Parathyroid adenoma (tissue), 2 donors: Measurements from ENCODE around the gene HDAC9.
"Not testable (repeated sequence)": the region's sequence is repeated elsewhere in the genome, so short reads cannot be mapped to it uniquely, and the experiment has no call there.

Experiments
- H2AFZ ChIP-seq: fragments of 300-600 bp; sonication (generic); one replicate; pipeline ENCODE4 v1.7.0; 2017; ENCODE audit warnings: antibody characterized with exemption, mild to moderate bottlenecking
- H3K27ac ChIP-seq: fragments of 300-600 bp; sonication (generic); one replicate; pipeline ENCODE4 v1.7.0; 2017
- H3K27me3 ChIP-seq: fragments of 300-600 bp; sonication (generic); one replicate; pipeline ENCODE4 v1.7.0; 2017; ENCODE audit warnings: low read length; ENCODE audit not compliant: control insufficient read depth, insufficient read depth
- H3K36me3 ChIP-seq: fragments of 300-600 bp; sonication (generic); one replicate; pipeline ENCODE4 v1.7.0; 2017; ENCODE audit warnings: low read length; ENCODE audit not compliant: control insufficient read depth, insufficient read depth
- H3K4me1 ChIP-seq: fragments of 300-600 bp; sonication (generic); one replicate; pipeline ENCODE4 v1.7.0; 2017; ENCODE audit warnings: control low read depth
- H3K4me2 ChIP-seq: fragments of 300-600 bp; sonication (generic); one replicate; pipeline ENCODE4 v1.7.0; 2017; ENCODE audit warnings: low read length
- H3K4me3 ChIP-seq: fragments of 300-600 bp; sonication (generic); one replicate; pipeline ENCODE4 v1.7.0; 2017; ENCODE audit warnings: low read depth, low read length
- H3K79me2 ChIP-seq: fragments of 300-600 bp; sonication (generic); one replicate; pipeline ENCODE4 v1.7.0; 2017; ENCODE audit warnings: control low read depth
- H3K9ac ChIP-seq: fragments of 300-600 bp; sonication (generic); one replicate; pipeline ENCODE4 v1.7.0; 2017; ENCODE audit warnings: mild to moderate bottlenecking
- H3K9me3 ChIP-seq: fragments of 300-600 bp; sonication (generic); one replicate; pipeline ENCODE4 v1.7.0; 2017; ENCODE audit warnings: low read length; ENCODE audit not compliant: control insufficient read depth
- TF ChIP-seq, protein P1 (sequence below): fragments of 300-600 bp; sonication (generic); IDR thresholded peaks from one replicate; pipeline ENCODE4 v1.7.0; 2017; ENCODE audit warnings: antibody characterized with exemption, mild to moderate bottlenecking
- donor health status: primary hyperparathyroidism.

Gene HDAC9

DNA sequence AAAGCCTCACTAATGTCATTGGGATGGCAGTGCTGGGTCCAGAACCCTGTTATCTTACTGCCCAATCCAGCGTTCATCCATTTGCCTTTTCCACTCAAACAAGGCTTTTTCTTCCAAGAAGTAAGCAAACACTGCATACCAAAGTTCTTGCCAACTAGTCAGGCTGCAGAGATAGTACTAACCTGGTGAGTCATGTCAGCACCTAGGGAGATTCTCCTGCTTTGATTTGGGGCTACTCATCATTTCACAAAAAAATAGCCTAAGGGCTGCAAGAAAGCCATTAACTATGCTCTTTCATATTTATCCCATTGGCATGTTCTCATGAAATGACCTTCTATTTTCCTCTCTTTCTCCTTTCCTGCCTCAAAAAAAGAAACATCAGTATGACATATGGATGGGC, 479.3 kb downstream of the HDAC9 start:
- Histone ChIP-seq H3K79me2 (no peaks in the 10 kb centered on the region), H3K9me3 (no peaks in the 10 kb centered on the region), H3K36me3 (no peaks in the 10 kb centered on the region), H2AFZ (no peak overlapping the region), H3K27me3 (no peaks in the 10 kb centered on the region), H3K27ac (no peak overlapping the region), H3K4me3 (no peak overlapping the region), H3K4me2 (no peak overlapping the region), H3K4me1 (no peaks in the 10 kb centered on the region), H3K9ac (no peak overlapping the region)
- TF ChIP-seq, protein P1, sequence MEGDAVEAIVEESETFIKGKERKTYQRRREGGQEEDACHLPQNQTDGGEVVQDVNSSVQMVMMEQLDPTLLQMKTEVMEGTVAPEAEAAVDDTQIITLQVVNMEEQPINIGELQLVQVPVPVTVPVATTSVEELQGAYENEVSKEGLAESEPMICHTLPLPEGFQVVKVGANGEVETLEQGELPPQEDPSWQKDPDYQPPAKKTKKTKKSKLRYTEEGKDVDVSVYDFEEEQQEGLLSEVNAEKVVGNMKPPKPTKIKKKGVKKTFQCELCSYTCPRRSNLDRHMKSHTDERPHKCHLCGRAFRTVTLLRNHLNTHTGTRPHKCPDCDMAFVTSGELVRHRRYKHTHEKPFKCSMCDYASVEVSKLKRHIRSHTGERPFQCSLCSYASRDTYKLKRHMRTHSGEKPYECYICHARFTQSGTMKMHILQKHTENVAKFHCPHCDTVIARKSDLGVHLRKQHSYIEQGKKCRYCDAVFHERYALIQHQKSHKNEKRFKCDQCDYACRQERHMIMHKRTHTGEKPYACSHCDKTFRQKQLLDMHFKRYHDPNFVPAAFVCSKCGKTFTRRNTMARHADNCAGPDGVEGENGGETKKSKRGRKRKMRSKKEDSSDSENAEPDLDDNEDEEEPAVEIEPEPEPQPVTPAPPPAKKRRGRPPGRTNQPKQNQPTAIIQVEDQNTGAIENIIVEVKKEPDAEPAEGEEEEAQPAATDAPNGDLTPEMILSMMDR: no peak

DNA sequence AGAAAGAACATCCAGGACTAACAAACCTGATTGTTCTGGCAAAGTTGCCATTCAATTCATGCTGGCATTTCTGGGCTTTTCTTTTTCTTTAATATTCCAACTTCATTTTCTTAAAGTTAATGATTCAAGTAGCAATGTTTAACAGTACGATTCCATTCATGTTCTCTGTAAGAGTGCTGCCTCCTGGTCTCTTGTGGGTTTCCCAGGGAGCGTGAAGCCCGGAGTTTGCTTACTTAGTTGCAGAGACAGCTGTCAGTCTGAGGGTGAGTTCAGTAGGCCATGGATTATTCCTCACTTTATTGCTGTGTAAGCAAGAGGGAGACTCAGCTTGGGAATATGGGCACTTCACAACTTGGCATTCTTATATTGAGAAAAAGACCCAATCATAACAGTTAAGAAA, 479.7 kb downstream of the HDAC9 start:
- Histone ChIP-seq H3K4me2 (no peak overlapping the region), H2AFZ (no peak overlapping the region), H3K9ac (no peak overlapping the region), H3K4me1 (no peaks in the 10 kb centered on the region), H3K36me3 (no peaks in the 10 kb centered on the region), H3K9me3 (no peaks in the 10 kb centered on the region), H3K27ac (no peak overlapping the region), H3K4me3 (no peak overlapping the region), H3K27me3 (no peaks in the 10 kb centered on the region), H3K79me2 (no peaks in the 10 kb centered on the region)
- TF ChIP-seq, protein P1: no peak

DNA sequence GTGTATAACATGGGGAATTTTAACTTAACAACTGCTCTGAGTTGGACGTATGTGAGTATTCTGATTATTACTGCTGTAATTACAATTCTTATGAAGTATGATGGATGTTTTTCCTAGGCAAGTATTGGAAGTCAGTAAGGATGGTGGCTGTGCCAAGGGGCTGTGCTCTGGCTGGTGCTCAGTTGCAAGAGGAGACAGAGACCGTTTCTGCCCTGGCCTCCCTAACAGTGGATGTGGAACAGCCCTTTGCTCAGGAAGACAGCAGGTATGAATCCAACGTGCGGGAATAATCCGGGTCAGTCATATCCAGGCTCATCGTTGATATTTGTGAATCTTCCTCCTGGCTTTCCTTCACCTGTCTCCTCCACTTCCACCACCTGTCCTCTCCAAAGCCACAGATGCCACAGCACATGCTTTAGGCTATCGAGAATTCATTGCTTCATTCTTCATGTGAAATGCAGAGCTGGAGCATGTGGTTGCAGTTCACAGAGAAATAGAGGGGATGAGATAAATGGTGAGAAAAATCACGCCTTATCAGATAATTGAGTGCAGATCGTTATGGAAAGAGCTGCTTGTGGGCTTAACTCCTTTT, 480.2 kb downstream of the HDAC9 start:
- Histone ChIP-seq H3K36me3 (no peaks in the 10 kb centered on the region), H3K9ac (no peak overlapping the region), H3K4me3 (no peak overlapping the region), H3K4me2 (no peak overlapping the region), H3K4me1 (no peaks in the 10 kb centered on the region), H3K79me2 (no peaks in the 10 kb centered on the region), H3K27me3 (no peaks in the 10 kb centered on the region), H3K9me3 (no peaks in the 10 kb centered on the region), H2AFZ (no peak overlapping the region), H3K27ac (no peak overlapping the region)
- TF ChIP-seq, protein P1: no peak

DNA sequence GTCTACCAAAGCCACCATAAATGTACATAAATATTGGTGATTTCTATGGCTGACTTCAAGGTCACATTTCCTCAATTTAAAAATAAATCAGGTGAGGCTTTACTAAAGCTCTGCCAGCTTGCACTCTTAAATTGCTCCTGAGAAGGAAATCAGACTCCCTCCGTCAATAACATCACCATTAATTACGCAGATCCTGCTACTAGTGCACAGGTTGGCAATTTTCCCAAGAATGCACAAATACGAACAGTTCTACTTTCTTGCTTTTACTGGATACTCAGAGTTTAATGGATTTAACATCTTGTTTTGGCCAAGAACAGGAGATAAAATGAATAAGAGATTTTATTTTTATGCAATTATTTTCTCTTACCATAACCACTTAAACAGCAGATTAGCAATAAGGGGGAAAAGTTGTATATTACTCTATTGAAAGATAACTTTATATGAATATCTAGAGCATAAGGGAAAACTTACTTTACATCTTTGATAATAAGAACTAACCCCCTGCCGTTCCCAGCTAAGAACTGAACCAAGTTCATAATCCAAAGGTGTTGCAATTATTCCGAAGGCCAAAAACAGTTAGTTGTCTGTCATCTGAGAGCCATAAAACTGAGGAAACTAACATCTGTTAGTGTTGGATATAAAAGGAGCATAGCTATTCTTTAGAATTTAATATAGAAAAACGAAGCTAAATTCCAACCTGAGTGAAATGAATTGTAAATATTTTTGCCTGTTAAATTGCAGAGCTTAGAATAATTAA, 481.3 kb downstream of the HDAC9 start:
- H3K36me3 ChIP-seq: no peaks in the 10 kb centered on the region
- TF ChIP-seq, protein P1: no peak
- no peak overlapping the region for H3K4me3 ChIP-seq
- no peak overlapping the region for H3K9ac ChIP-seq
- no peaks in the 10 kb centered on the region for H3K4me1 ChIP-seq
- no peak overlapping the region for H3K27ac ChIP-seq
- H3K9me3 ChIP-seq: no peaks in the 10 kb centered on the region
- no peak overlapping the region for H3K4me2 ChIP-seq
- no peaks in the 10 kb centered on the region for H3K27me3 ChIP-seq
- H2AFZ ChIP-seq: no peak overlapping the region
- no peaks in the 10 kb centered on the region for H3K79me2 ChIP-seq

DNA sequence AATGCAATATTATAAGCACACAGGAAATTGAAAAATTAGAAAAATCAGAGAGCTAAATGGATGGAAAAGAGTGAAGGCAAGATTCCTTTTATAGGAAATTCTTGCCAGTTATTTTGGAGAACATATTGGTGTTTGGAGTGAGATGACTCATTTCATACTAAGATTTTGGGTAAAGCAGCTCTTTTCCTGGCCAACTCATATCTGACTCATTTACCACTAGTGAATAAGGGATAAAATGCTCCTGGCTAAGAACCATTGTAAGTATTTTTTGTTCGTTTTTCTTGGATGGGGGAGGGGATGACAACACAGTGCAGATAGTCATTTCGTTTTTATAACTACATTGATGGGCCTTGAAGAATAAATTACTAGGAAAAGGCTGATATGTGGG, 482.6 kb downstream of the HDAC9 start:
- TF ChIP-seq, protein P1: no peak
- no peaks in the 10 kb centered on the region for H3K9me3 ChIP-seq
- no peak overlapping the region for H3K9ac ChIP-seq
- no peak overlapping the region for H3K4me3 ChIP-seq
- no peaks in the 10 kb centered on the region for H3K36me3 ChIP-seq
- no peak overlapping the region for H3K27ac ChIP-seq
- no peak overlapping the region for H2AFZ ChIP-seq
- no peaks in the 10 kb centered on the region for H3K79me2 ChIP-seq
- H3K4me1 ChIP-seq: no peaks in the 10 kb centered on the region
- H3K27me3 ChIP-seq: no peaks in the 10 kb centered on the region
- H3K4me2 ChIP-seq: no peak overlapping the region

DNA sequence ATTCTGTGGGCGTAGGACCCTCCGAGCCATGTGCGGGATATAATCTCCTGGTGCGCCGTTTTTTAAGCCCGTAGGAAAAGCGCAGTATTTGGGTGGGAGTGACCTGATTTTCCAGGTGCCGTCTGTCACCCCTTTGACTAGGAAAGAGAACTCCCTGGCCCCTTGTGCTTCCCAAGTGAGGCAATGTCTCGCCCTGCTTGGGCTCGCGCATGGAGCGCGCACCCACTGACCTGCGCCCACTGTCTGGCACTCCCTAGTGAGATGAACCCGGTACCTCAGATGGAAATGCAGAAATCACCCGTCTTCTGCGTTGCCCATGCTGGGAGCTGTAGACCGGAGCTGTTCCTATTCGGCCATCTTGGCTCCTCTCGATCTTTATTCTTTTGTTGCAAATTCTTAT, 495.2 kb downstream of the HDAC9 start:
- H3K36me3 ChIP-seq, H3K4me1 ChIP-seq, H3K9me3 ChIP-seq, H3K4me3 ChIP-seq, H3K27ac ChIP-seq, H2AFZ ChIP-seq, H3K27me3 ChIP-seq, H3K4me2 ChIP-seq, H3K79me2 ChIP-seq, H3K9ac ChIP-seq: not testable (repeated sequence)
